NCI-H1048 (cell line): Measurements from ENCODE around the gene OR2B2.

Experiments used
- DNase-seq: peaks from one replicate; lab custom pipeline; 2025; lab: John Stamatoyannopoulos, UW

Gene OR2B2

DNA sequence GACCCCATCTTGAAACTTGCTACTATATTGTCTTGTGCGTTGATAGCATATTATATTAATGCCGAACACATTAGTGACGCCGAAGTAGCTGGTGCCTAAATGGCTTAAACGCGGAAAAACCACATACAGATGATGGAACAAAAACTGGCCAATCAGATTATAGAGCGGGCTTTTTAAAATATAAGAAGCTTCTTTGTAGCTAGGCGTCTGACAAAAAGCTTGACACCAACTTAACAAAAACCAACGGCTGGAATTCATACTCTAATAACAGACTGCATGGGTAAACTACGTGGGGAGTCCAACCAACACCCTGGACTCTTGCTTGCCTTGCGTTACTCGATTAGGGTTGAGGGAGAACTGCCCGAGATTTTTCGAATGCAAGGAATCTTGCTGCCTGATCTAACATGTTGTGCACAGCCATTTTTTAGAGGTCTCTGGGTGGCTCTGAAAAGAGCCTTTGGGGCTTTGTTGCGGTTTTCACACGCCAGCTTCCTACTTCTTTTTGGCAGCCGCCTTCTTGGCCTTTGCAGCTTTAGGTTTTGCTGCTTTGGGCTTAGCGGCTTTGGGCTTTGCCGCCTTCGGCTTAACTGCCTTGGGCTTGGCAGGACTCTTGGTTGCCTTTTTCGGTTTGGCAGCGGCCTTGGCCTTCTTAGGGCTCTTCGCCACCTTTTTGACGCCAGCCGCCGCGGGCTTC is 45.7 kb downstream of the OR2B2 start:
- DNase-seq: no peak

DNA sequence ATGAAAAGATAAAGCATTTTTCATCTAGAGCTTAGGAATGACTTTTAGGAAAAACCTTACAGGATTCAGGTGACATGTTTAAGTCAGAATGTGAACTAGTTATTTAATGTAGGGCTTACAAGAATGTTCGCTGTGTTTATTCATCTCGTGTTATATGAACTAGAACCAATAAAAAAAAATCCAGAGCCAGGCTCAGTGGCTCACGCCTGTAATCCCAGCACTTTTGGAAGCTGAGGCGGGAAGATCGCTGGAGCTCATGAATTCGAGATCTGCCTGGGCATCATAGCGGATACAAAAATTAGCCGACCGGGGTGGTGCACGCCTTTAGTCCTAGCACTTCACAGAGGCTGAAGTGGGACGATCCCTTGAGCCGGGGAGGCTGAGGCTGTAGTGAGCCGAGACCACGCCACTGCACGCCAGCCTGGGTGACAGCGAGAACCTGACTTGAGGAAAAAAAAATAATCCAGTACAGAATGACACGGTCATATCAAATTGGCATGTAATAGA is 46.3 kb downstream of the OR2B2 start:
- no peak for DNase-seq

DNA sequence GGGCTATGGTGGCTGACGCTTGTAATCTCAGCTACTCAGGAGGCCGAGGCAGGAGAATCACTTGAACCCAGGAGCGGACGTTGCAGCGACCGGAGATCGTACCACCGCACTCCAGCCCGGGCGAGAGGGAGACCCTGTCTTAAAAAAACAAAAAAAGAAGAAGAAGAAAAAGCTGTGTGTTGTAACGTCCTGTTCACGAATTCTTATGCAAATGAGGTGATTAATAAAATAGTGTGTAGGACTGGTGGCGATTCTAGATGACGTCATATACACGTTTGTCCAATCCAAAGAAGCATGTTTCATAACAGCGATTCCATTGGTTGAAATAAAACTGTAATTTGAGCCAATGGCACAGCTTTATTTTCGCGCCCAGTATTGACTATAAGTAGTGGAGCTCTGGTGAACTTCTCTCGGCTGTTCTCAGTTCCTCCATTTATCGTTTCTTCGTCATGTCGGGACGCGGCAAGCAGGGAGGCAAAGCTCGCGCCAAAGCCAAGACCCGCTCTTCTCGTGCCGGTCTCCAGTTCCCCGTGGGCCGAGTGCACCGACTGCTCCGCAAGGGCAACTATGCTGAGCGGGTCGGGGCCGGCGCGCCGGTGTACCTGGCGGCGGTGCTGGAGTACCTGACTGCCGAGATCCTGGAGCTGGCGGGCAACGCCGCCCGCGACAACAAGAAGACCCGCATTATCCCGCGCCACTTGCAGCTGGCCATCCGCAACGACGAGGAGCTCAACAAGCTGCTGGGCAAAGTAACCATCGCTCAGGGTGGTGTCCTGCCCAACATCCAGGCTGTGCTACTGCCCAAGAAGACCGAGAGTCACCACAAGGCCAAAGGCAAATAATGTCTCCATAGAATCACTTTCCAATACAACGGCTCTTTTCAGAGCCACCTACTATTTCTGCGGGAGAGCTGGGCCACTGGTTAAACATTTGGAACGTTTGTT is 47.0 kb downstream of the OR2B2 start:
- DNase-seq: peak; percentile 95

DNA sequence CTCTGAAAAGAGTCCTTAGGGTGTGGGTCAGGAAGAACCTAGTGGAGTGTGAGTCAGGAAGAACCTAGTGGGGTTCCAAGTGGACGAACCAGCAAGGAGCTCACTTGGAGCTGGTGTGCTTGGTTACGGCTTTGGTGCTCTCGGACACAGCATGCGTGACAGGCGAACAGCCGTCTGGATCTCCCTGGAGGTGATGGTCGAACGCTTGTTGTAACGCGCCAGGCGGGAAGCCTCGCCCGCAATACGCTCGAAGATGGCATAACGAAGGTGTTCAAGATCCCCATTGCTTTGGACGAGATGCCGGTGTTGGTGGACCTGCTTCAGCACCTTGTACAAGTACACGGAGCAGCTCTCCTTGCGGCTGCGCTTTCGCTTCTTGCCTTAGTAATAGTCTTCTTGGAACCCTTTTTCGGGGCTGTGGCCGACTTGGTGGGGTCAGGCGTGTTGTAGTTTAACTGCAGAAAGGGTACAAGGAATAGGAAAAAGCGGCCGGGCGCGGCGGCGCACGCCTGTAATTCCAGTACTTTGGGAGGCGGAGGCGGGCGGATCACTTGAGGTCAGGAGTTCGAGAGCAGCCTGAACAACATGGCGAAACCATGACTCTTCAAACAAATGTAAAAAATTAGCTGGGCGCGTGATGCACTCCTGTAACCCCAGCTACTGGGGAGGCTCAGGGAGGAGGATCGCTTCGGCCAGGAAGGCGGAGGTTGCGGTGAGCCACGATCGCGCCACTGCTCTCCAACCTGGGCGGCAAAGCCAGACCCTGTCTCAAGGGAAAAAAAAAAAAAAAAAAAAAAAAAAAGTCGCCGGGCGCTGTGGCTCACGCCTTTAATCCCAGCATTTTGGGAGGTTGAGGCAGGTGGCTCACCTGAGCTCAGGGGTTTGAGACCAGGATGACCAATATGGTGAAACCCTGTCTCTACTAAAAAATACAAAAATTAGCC is 48.0 kb downstream of the OR2B2 start:
- no peak for DNase-seq

DNA sequence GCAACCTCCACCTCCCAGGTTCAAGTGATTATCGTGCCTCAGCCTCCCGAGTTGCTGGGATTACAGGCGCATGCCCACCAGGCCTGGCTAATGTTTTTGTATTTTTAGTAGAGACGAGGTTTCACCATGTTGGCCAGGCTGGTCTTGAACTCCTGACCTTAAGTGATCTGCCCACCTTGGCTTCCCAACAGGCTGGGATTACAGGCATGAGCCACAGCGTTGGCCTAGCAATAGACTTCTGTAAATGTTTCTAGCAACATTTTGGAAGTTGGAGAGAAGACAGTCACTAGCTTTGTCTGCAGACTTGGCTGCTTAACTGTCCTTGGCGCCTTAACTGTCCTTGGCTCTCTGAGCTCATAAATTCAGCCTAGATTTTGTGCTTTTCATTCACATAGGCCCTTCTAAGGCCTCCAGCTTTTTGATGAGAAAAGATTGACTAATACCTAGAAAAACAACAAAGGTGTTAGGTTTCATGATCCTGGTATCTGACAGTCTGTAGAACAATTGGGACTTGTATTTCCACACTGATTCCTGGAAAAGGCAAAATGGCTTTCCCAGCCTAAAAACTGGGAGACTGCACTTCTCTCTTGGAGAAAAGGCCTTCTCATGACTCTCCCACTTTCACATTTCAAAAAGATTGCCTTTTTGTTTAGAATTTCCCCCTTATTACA is 49.7 kb downstream of the OR2B2 start:
- no peak for DNase-seq

DNA sequence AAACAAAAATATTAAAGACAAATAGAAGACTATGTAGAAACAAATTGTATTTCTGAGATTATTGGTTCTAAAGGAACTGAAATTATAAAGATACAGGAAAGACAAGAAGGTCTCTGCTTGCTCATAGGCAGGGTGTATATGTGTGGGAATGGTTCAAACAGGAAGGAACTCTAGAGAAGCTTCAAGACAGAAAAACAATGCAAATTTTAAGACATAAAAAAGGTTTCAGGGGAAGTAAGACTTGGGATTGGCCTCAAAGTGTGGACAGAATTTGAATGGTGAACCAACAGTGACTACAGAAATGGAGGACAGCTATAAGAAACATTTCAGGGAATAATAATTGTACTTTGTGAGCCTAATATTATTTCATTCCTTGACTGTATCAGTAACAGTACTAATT is 50.3 kb downstream of the OR2B2 start:
- DNase-seq: no peak

DNA sequence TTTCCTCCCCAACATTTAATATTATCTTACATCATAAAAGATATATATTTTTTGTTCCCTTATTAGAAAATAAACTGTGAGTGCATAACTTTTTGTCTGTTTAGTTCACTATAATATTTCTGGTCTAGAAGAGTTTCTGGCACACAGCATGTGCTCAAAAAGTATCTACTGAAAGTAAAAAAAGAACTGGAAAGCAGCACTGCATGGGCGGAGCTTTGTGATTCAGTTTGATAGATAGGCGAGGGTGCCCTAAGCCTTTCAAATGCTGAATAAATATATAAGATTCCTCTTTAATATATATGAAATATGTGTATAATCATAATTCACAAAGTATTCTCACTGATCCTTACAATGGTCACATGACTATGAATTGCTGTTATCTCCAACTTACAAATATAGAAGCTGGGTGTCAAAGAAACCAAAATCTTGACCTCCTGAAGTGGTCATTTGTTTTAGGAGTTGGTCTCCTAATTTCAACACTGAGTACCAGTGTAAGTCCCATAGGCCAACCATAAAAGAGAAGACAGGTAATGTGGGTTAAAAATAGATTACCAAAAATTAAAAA is 50.8 kb downstream of the OR2B2 start:
- DNase-seq: no peak
